Cortex of kidney (tissue), 1 donor: Measurements from ENCODE around the gene ABHD18.

Source experiments
- DNase-seq: peaks from one replicate; lab custom pipeline; 2025; lab: John Stamatoyannopoulos, UW

The ABHD18 gene

GRCh38 chr4:128068918-128069317, 103.7 kb downstream of the ABHD18 start:
- no peak for DNase-seq

DNA sequence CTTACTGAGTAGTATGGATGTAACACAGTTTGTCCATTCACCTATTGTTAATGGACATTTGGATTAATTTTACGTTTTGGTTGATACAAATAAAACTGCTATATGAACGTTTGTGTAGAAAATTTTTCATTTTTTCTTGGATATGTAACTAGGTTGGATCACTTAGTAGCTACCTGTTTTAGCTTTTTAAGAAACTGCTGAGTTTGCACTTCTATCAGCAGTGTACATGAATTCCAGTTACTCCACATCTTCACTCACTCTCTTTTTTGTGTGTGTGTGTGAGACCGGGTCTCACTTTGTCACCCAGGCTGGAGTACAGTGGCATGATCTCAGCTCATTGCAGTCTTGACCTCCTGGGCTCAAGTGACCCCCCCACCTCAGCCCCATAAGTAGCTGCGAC, 111.3 kb downstream of the ABHD18 start:
- DNase-seq: no peak
